HG03521 (cell line): ENCODE results near the gene EEFSEC.

ENCODE experiments used
- ATAC-seq: cut with Tn5 transposase; IDR thresholded peaks from one replicate; pipeline ENCODE4 v1.9.1; 2021; ENCODE audit warnings: mild to moderate bottlenecking, moderate library complexity; ENCODE audit not compliant: unreplicated experiment

The EEFSEC gene

GRCh38 chr3:128381609-128382008 lies 228.3 kb downstream of the EEFSEC start:
- ATAC-seq = no peak

DNA sequence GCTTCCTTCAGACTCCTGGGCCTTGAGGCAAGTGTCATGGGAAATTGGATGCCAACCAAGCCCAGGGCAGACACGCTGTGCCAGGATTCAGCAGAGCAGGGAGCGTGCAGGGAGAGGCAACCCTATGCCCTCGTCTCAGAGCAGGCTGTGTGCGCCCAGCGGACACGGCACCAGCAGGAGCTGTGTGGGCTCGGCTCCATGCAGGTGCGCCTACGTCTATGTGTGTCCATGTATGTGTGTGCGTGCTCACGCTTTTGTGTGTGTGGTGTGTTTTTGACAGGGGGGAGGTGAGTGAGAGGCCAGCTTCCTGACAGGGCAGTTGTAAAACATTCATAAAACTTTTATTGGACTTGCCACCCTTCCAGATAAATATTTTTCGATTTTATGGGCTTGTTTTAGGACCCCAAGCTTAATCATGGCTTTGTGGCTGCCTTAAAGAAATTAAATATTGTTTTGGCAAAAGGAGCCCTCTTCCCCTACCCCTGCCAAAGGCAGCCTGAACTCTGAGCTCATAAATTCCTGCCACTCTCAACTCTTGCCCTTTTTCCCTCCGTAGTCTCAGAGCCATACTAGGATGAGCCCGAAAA lies 229.0 kb downstream of the EEFSEC start:
- no peak for ATAC-seq

DNA sequence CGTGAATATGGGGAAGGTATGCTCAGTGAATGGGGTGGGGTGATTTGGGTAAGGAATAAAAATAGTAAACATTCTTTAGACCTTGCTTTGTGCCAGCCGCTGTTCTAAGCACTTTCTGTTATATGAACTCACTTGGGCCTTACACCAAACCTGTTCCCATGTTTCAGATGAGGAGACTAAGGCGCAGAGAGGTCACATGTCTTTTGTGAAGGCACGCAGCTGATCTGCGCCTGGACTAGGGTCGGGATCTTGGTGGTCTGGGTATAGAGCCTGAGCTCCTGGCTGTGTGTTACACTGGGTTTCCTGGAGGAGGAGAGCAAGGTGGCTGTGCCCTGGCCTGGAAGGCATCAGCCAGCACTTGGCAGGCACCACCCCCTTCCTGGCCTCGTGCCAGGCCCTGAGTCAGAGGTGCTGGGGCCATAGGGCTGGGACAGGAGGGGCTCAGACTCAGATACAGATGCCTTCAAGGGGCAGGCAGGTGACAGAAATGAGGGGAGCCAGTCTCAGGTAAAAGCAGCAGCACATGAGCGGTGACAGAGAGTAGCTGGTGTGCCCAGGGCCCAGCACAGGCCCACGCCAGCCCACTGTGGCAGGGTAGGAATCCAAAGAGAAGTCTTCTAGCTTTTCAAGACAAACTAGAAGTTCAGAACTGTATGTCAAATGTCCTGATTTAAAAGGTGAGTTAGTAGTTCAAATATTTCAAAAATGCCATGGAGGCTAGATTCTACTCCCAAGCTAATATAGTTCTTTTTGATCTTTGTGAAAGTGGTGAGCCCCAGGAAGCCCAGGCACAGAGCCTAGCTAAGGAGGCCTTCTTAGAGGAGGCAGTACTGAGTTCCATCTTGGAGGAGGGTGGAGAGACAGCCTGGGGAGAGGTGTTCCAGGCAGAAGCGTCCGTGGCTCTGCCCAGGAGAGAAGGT lies 230.3 kb downstream of the EEFSEC start:
- ATAC-seq = no peak

GRCh38 chr3:128385080-128385832 lies 232.0 kb downstream of the EEFSEC start:
- ATAC-seq = no peak

- ATAC-seq = no peak
Observed at GRCh38 chr3:128388932-128389331, 235.7 kb downstream of the EEFSEC start.

GRCh38 chr3:128390867-128391266 lies 237.6 kb downstream of the EEFSEC start:
- ATAC-seq = no peak

- ATAC-seq = no peak
Observed at GRCh38 chr3:128392021-128392420, 238.7 kb downstream of the EEFSEC start.

DNA sequence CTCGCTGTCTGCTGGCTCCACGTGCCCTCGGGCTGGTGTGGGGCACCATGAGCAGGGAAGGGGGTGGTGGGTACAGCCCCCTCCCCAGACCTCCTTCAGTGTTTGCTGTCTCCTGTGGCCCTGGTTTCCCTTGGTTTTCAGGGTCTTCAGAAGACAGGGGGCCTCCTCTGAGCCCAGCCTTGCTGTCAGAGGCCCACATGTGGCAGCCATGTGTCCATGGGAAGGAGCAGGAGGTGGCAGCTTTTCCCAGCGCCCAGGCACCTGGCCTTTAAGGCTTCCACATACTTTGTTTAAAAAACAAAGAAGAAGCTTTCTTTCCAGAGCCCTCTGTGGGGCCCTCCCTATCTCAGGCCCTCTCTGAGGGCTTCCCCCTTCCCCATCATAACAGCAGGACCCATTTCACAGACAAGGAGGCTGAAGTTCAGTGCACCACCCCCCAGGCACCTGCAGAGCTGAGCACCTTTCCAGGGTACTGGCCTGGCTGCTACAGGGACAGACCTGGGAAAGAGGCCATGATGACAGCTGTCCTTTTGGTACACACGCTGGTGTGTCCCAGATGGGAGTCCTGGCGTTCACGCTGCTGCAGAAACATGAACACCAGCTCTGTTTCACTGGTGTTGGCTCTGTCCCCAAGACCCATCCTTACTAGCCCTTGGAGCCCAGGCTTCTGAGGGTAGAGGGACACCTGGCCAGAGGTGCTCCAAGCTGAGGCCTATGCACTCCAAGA lies 239.7 kb downstream of the EEFSEC start:
- ATAC-seq = no peak

- no peak for ATAC-seq
Observed at GRCh38 chr3:128394033-128394432, 240.8 kb downstream of the EEFSEC start.

DNA sequence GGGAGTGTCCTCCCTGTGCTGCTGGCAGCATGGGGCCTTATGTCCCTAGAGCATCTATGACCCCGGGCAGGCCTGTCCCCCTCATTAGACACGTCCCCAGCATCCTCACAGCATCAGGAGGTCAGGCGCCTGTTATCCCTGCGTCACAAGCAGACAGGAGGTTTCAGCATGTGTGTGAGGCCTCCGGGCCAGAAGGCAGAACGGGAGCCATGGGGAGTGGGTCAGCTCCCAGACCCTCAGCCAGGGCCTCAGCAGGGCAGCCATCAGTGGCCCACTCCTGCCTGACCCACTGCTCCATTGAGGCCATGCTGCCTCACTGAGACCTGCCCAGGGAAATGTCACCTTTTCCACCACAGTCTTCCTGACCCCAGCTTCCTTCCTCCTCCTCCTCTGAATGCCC lies 241.8 kb downstream of the EEFSEC start:
- ATAC-seq = no peak

DNA sequence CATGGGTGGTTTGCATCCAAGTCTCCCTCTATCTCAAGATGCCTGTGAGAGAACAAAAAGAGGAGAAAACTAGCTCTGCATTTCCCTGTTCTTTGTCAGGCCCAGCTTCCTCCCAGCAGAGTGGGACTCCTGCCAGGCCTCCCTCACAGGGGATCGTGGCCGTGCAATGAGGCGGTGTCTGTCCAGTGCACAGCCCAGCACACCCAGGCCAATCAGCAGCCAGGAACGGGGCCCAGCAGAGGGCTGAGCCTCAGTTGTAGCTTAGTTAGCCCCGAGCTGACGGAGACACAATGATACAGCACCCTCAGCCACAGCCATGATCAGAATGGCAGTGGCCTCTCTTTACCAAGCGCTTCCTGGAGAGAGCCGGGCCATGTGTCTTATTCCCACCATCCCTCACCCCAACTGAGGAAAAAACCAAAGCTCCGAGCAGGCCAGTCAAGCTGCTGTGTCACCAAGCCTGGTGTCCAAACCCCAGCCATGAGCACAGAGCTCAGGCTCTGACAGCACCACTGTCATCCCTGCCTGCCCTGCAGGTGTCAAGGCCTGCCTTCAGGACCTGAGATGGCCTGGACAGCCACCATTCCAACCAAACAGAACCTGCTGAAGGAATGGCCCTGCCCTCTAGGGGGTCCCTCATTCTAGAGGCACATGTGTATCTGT lies 242.3 kb downstream of the EEFSEC start:
- ATAC-seq = no peak

- no peak for ATAC-seq
Observed at GRCh38 chr3:128397484-128397883, 244.2 kb downstream of the EEFSEC start.

DNA sequence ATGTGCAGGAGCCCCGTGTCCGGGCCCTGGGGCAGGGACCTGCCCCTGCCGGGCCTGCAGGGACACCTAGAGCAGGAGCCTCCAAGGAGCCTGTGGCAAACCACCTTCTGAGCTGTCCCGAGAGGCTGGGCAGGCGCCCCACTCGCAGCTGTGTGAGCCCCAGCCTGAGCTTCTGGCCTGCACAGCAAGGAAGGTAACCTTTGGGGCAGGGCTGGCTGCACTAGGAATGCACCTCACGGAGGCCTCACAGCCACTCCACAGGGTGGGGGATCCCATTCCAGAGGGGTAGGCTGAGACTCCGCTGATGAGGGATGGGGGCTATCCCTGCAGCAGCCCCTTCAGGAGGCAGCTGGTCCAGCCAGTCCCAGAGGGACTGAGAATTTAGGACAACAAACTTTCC lies 245.3 kb downstream of the EEFSEC start:
- ATAC-seq = no peak

DNA sequence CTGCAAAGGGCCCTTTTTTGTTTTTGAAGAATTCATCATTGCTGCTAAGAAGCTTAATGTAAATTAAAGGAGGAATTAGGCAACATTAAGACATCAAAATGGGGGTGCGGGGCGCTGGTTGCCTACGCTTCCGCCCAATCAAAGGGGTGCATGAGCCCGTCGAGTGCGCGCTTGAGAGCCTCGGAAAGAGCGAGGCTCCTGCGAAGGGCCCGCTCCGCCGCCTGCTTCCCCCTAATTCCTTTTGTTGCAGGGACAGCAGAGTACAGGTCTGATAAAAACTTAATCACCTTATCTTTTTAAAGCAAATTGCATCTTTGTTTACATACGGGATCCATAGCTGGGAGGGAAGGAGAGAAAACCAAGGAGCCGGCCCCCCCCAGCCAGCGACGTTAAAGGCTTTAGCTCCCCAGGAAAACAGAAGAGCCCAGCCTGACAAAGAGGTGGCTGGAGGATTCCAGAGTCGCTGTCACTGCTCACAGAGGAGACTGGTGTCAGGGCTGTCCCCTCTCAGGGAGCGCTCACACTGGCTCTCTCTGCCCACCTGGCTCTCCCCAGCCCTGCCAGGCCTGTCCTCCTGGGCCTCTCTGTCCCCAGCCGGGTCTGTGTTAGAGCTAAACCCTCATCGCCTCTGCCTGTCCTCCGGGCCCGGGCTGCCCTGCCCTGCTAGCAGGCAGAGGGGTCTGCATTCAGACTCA lies 246.1 kb downstream of the EEFSEC start:
- ATAC-seq = no peak

- no peak for ATAC-seq
Observed at GRCh38 chr3:128400671-128401070, 247.4 kb downstream of the EEFSEC start.

DNA sequence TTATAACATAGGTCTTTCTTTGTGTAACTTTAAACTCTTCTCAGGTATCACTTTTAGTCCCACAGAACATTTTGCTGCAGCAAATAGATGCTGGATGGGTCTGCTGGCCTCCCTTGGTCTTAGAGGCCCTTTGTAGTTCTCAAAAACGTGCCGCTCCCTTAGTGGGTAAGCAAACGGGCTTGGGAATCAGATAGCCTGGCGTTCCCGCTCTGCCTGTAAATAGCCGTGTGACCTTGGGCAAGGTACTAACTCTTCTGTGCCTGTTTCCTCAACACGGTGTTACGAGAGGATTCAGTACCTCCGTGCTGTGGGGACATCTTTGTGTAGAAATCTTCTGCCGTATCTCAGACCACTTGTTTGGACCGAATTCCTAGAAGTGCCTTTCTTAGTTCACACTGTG lies 249.0 kb downstream of the EEFSEC start:
- no peak for ATAC-seq

DNA sequence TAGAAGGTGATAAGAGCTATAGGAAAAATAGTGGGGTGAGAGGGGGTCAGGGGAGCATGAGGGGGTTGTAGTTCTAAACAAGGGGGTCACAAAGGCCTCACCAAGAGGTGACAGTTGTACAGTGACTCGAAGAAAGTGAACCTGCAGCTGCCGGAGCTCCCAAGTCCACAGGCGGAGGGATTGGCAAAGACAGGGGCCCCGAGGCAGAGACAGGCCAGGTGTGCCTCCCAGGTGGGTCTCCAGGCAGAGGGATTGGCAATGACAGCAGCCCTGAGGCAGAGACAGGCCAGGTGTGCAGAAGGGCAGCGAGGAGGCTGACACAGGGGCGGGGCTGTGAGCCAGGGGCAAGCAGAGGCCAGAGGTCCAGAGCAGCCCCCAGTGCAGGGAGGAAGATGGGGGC lies 249.7 kb downstream of the EEFSEC start:
- no peak for ATAC-seq

DNA sequence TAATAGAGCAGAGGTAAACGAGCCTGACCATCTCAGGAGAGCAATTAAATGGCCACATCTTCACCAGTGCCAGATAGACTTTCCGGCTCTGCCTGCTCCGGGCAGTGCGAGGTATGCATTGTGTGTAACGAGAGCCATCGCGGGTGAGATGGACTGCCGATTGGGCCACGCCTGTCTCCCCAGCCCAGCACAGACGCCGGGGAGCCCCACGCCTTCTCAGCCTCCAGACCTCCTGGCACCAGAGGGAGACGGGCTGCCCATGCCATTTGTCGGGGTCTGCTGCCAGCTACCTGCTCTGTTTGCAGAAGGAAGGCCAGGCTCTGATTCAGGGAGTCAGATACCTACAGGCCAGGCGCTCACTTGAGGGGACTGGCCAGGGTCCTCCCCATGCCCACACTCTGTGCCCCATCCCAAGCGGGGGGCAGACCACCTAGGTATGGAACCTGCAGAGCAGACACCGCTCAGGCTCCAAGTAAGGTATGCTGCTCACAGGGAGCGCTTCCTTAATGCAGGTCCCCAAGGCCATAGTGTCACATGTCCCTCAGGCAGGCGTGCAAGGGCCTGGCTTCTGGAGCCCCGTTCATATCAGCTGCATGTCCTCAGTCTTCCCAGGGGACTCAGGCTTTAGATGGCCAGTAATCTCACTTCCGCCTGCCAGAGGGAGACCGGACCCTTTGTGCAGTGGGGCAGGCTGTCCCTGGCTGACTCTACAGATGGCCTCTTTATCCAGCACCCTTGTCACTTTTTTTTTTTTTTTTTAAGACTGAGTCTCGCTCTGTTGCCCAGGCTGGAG lies 251.2 kb downstream of the EEFSEC start:
- ATAC-seq = no peak
